IgD-negative memory B cell (primary cell): ENCODE results near the gene ISYNA1. TPM values are rescaled to one million over a fixed set of nuclear protein-coding genes. Genes with fewer than 3 reads are reported as not detected.
A peak's percentile ranks its signal among the peaks of the same experiment; 100 is the strongest.

Source experiments
- H3K27ac Mint-ChIP-seq, 3 donors: one replicate each; pipeline ENCODE4 v1.8.0; 2020 to 2022; ENCODE audit warnings: mild to moderate bottlenecking in 3 of 3, mixed read lengths in 3 of 3, moderate library complexity in 1 of 3
- H3K27me3 Mint-ChIP-seq: one replicate; pipeline ENCODE4 v1.8.0; 2021; ENCODE audit warnings: mixed read lengths
- H3K36me3 Mint-ChIP-seq: one replicate; pipeline ENCODE4 v1.8.0; 2020; ENCODE audit warnings: mild to moderate bottlenecking, mixed read lengths
- H3K4me1 Mint-ChIP-seq, 3 donors: one replicate each; pipeline ENCODE4 v1.8.0; 2020 to 2022; ENCODE audit warnings: mixed read lengths in 3 of 3, mild to moderate bottlenecking in 1 of 3
- H3K4me3 Mint-ChIP-seq, 4 donors: one replicate each; pipeline ENCODE4 v1.8.0; 2020 to 2022; ENCODE audit warnings: mild to moderate bottlenecking in 4 of 4, mixed read lengths in 4 of 4, moderate library complexity in 3 of 4
- H3K9me3 Mint-ChIP-seq, 3 donors: one replicate each; pipeline ENCODE4 v1.8.0; 2020 to 2021; ENCODE audit warnings: mixed read lengths in 3 of 3, mild to moderate bottlenecking in 1 of 3
- polyA plus RNA-seq: library from polyadenylated mRNA; unstranded; fragments of 300-500 nt; fragmentation: Illumina TruSeq; gene quantifications from one replicate; pipeline ENCODE4 v1.2.3, GENCODE V29; 2021

ISYNA1 gene
- polyA plus RNA-seq, 1 donor from 2014 or later: 17.2 TPM

DNA sequence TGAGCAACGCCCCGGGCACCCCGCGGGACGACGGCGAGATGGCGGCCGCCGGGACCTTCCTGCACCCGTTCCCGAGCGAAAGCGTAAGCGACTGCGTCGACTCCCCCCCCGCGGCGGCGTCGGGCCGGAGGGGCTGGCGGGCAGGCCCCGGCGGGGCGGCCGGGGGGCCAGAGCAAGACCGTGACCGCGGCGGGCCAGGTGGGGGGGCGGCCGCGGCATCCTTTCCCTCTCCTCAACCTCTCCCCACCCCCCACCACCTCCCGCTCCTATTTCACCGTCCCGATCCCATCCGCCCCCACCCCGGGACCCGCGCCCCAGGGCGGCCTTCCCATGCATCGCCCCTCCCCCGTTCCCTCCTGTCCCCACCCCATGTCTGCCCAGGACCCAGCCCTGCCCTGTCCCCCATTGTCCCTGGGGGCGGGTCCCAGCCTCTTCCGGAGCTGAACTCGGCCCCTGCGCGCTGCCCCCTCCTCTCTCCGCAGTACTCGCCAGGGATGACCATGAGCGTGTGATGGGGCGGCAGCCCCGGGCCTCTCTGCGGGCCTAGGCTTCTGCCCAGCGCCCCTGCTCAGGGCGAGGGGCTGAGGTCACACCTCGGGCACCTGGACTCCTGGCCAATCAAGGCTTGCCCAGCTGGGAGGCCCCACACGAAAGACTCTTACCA lies 4.1 kb downstream of the ISYNA1 start:
- Mint-ChIP-seq H3K9me3 (no peaks in the 10 kb centered on the region), H3K27ac (peak overlapping the region; percentile 46 to 85 (median 84)), H3K4me3 (peak overlapping the region; percentile 77 to 89 (median 85)), H3K36me3 (no peaks in the 10 kb centered on the region), H3K27me3 (no peaks in the 10 kb centered on the region), H3K4me1 (peaks cover 0 to 8% (median 6%) of the 10 kb centered on the region in 3 donors)

DNA sequence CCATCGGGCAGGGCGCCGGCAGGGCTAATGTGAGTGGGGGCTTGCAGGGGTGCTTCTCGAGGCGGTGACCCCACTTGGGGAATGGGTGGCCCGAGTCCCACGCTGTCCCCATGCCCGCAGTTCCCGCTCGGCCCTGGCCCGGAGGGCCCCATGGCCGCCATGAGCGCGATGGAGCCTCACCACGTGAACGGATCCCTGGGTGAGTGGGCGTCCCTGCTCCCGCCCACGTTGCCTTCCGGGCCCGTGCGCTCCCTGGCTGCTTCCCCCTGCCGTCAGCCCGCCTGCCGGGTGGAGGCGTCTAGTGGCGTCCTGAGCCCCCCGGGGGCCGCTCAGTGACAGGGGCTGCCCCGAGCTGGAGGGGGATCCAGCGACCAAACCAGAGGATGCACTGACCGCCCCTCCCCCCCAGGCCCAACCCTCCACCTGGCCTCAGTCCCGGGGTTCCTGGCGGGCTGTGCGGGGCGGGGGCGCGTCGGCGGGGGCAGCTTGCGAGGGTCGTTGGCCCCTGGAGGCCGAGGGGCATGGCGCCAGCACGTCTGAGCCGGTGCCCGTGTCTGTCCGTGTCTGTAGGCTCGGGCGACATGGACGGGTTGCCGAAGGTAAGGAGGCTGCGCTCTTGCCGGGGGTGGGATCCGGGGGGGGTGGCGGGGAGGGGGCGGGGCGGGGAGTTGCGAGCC lies 4.8 kb downstream of the ISYNA1 start:
- Mint-ChIP-seq H3K27me3 (no peaks in the 10 kb centered on the region), H3K36me3 (no peaks in the 10 kb centered on the region), H3K4me1 (peaks cover 0 to 8% (median 7%) of the 10 kb centered on the region in 3 donors), H3K4me3 (peak overlapping the region; percentile 74 to 87 (median 83)), H3K9me3 (no peaks in the 10 kb centered on the region), H3K27ac (peak overlapping the region in 2 of 3 donors; percentile 89)

DNA sequence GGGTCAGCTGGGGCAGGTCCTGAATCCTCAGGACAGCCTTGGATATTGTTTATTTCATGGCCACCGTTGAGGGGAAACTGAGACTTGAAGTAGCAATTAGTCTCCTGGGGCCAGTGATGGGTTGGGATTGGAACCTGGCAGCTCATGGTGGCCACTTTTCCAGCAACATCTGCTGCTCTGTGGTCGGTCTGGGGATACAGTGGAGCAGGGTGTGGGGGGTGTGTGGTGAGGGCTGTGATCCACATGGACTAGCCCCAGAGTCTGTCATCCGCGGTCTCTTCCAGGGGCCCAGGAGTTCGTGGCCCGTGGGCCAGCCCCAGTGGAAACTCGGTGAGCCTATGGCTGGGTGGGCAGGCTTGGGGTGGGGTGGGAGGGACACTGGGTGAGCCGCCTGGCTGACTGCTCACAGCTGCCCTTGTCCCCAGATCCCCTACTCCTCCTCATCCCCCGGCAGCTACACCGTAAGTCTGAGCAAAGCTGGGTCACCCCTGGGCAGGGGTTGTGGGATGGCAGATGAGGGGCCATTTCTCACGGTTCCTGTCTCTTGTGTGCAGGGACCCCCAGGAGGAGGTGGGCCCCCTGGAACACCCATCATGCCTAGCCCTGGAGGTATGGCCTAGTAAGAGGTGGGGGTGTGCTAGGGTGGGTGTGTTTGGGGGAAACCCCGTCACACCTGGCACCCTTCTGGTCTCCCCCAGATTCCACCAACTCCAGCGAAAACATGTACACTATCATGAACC lies 5.5 kb downstream of the ISYNA1 start:
- H3K4me1 Mint-ChIP-seq: peaks cover 0 to 8% (median 7%) of the 10 kb centered on the region in 3 donors
- peak overlapping the region in 2 of 3 donors; percentile 89 for H3K27ac Mint-ChIP-seq
- H3K27me3 Mint-ChIP-seq: no peaks in the 10 kb centered on the region
- peak overlapping the region; percentile 74 to 89 (median 84) for H3K4me3 Mint-ChIP-seq
- no peaks in the 10 kb centered on the region for H3K9me3 Mint-ChIP-seq
- H3K36me3 Mint-ChIP-seq: no peaks in the 10 kb centered on the region

DNA sequence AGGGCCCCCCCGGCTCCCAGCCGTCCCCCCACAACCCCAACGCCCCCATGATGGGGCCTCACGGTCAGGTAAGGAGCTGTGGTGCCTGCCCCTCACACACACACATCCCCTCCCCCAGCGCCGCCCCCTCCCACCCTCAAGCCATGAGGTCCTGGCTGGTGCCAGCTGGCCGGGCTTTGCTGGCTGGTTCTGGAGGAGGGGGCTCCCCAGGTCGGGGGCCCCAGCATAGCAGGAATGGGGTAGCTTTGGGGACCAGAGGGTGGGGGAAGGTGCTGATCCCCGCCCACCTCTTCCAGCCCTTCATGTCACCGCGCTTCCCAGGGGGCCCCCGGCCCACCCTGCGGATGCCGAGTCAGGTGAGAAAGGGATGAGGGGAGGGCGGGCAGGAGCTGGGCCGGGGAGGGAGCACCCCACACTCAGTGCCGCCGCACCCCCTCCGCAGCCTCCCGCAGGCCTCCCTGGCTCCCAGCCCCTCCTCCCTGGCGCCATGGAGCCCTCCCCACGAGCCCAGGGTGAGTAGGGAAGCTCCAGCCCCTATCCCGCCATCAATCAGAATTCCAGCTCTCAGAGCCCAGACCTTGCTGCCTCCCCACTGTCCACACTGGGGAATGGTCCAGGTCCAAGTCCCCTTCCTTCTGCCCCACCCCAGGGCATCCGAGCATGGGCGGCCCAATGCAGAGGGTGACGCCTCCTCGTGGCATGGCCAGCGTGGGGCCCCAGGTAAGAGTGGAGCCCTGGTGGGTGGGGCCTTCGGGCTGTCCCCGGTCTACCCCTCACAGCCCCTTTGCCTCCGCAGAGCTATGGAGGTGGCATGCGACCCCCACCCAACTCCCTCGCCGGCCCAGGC lies 6.4 kb downstream of the ISYNA1 start:
- Mint-ChIP-seq H3K4me1 (peaks cover 0 to 8% (median 7%) of the 10 kb centered on the region in 3 donors), H3K27me3 (no peaks in the 10 kb centered on the region), H3K36me3 (no peaks in the 10 kb centered on the region), H3K4me3 (peak overlapping the region in 2 of 4 donors; percentile 20 to 89), H3K9me3 (no peaks in the 10 kb centered on the region), H3K27ac (peak overlapping the region in 1 of 3 donors; percentile 89)

DNA sequence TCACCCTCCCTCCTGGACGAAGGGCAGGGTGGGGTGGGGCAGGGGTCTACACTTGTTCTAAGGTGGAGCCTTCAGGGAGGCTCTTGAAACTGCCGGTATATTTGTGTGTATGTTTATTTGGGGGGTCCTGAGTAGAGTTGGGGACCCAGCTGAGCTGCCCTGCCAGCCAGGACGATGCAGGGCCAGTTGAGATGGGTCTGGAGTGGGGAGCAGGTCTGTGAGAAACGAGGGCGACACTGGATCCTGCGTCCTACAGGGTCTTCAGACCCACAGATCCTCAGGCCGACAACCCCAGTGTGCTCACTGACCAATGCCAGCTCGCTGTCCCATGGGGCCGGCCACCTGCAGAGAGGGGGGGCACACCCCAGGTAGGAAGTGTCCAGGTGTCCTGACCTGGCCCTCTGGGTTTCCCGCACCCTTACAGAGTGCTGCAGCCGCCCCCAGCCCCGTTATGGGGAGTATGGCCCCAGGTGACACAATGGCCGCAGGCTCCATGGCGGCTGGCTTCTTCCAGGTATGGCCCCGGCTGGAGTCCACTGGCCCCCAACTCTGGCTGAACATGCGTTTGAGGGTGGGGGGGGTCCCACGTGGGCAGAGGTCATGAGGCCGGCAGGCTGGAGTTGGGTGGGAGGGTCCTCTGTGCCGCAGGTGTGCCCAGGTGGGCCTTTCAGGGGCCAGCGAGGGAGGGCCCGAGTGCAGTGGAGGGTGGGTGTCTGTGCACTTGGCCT lies 7.4 kb downstream of the ISYNA1 start:
- Mint-ChIP-seq H3K4me3 (peak overlapping the region in 3 of 4 donors; percentile 35 to 80 (median 60)), H3K9me3 (no peaks in the 10 kb centered on the region), H3K36me3 (no peaks in the 10 kb centered on the region), H3K4me1 (peaks cover 0 to 10% (median 7%) of the 10 kb centered on the region in 3 donors), H3K27ac (peak overlapping the region in 2 of 3 donors; percentile 71 to 97), H3K27me3 (no peaks in the 10 kb centered on the region)

DNA sequence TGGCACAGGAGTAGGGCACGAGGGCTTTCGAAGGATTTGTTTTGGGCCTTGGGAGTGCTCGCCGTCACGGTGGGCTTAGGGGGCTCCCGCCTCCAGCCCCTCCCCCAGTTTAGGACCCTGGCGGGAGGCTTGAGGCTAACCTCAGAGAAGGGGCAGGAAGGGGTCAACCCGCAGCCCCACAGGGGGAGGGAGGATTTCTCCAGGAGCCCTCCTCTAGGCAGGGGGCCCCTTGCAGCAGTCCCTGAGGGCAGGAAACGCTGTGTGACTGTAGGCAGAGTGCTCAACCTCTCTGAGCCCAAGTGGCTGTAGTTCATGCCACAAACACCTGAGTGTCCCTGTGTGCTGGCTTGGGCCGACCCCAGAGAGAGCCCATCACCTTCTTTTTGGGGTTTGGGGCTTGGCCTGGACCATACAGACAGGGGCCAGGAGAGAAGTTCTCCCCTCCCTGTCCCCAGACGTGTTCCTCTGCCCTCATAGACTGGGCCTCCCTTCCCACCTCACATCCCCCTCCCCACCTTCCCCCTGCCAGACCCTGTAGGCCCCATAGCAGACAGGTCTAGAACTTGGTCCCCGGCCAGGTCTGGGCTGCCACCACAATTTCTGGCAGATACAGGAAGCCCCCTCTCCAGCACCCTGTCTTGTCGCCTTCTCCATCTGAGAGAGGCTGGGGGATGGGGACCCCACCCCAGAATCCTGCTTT lies 8.1 kb downstream of the ISYNA1 start:
- Mint-ChIP-seq H3K4me3 (peak overlapping the region; percentile 67 to 85 (median 80)), H3K27me3 (no peaks in the 10 kb centered on the region), H3K4me1 (peaks cover 0 to 10% (median 7%) of the 10 kb centered on the region in 3 donors), H3K9me3 (no peaks in the 10 kb centered on the region), H3K36me3 (no peaks in the 10 kb centered on the region), H3K27ac (peak overlapping the region; percentile 80 to 97 (median 87))

DNA sequence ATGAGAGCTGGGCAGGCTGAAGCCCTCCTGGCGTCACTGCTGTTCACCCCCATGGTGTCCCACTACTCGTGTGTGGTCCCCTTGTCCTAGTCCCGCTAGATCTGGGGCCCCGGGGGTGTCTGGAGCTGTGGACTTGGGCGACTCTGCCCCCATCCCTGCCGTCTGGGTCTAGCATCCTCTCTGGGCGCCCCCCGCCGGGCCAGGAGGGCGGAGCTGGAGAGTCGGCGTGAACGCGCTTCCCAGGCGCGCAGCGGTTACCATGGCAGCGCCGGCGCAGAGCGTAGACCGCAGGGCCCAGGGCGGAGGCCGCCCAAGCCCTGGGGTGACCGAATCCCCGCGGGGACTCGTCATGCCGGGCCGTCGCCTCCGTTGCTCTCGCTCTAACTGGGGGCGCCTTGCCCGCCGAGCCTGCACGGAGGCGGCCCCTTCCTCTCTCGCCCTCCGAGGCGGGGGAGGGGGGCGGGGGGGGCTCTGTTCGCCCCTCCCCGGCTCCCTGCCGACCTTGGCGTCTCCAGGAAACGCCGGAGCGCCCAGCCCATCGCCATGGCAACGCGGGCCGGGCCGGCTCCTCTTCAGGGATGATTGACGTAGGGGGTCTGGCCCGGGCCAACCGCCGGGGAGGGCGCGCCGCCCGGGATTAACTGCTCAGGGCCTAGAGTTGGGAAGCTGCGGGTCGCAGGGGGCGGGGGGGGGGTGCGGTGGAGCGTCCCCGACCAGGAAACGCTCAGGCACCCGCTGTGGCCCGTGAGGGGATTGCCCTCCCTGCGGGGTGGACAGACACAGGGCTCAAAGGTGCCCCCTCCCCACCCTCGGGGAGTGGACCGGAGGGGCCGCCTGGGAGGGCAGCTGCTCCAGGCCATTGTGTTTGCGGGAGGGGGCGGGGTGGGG lies 8.9 kb downstream of the ISYNA1 start:
- no peaks in the 10 kb centered on the region for H3K36me3 Mint-ChIP-seq
- peak overlapping the region; percentile 52 to 81 (median 78) for H3K4me3 Mint-ChIP-seq
- H3K27me3 Mint-ChIP-seq: no peaks in the 10 kb centered on the region
- H3K27ac Mint-ChIP-seq: peak overlapping the region; percentile 88 to 97 (median 93)
- no peaks in the 10 kb centered on the region for H3K9me3 Mint-ChIP-seq
- H3K4me1 Mint-ChIP-seq: peaks cover 1 to 11% (median 5%) of the 10 kb centered on the region in 3 donors

DNA sequence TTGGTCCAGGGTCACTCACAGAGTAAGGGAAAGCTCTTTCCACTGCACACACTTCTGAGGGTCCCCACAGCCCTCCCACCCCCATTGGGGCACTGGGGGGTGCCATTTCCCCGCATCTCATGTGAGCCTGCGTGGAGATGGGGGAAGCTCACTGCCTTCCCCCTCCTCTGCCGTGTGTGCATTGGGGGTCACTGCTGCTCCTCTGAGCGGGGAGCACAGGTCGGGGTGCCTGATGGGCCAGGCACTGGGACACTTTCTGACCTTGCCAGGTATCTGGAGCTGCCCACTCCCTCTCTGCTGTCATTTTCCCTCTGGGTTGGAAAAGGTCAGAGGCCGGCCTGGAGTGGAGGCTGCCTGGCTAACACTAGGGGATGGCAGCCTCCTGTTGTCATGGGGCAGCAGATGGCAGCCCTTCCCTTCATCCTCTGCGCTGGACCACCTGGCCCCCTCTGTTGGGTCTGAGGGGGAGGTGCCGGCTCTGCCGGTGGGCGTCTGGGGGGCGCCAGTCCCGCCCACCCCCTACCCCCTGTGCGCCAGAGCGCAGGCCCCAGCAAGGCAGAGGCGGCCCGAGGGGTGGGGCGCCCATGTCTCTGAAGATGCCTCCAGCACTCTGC lies 9.7 kb downstream of the ISYNA1 start:
- Mint-ChIP-seq H3K9me3 (no peaks in the 10 kb centered on the region), H3K36me3 (no peaks in the 10 kb centered on the region), H3K4me1 (peaks cover 4 to 11% (median 6%) of the 10 kb centered on the region in 3 donors), H3K4me3 (peak overlapping the region in 3 of 4 donors; percentile 58 to 80 (median 78)), H3K27ac (peak overlapping the region; percentile 88 to 97 (median 93)), H3K27me3 (no peaks in the 10 kb centered on the region)

DNA sequence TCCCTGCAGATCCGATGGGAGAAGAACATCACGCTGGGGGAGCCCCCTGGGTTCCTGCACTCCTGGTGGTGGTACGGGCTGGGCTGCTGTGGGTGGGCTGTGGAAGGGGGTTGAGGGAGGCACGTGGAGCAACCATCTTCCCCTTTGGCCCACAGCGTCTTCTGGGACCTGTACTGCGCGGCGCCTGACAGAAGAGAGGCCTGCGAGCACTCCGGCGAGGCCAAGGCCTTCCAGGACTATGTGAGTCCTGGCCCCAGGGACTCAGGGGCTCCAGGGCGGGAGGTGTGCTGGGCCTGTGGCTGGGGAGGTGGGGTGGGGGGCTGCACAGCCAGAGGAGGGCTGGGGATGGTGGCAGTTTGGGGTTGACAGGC lies 10.2 kb downstream of the ISYNA1 start:
- H3K27me3 Mint-ChIP-seq: no peaks in the 10 kb centered on the region
- peak overlapping the region; percentile 46 to 93 (median 73) for H3K27ac Mint-ChIP-seq
- no peaks in the 10 kb centered on the region for H3K36me3 Mint-ChIP-seq
- peak overlapping the region in 1 of 4 donors; percentile 26 for H3K4me3 Mint-ChIP-seq
- peaks cover 10 to 16% (median 11%) of the 10 kb centered on the region in 3 donors for H3K4me1 Mint-ChIP-seq
- H3K9me3 Mint-ChIP-seq: no peaks in the 10 kb centered on the region

DNA sequence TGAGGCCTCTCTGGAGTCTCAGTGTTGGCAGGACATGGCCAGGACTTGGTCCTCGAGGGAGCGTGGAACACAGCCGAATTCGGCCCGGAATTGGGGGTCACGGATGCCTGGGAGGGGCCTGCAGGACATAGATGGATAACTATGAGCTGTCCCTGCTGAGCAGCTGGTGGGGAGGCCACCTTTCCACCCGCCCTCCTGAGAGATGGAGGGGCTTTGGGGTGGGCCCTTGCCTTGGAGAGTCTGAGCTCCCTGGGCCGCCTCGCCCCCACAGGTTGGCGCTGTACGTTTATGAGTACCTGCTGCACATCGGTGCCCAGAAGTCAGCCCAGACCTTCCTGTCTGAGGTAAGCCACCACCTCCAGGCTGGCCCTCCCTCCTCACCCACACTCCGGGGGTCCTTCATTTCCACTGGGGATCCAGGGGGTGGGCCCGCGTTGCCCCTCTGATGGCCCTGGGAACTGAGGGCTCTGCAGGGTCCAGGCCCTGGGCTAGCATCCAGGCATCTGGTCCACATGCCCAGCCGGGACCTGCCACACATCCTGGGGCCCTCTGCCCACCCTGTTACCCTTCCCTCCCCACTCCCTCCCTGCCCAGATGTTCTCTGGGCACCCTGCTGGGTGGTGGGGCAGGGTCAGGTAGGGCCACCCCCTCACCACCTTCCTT lies 10.7 kb downstream of the ISYNA1 start:
- Mint-ChIP-seq H3K27me3 (no peaks in the 10 kb centered on the region), H3K4me3 (peak overlapping the region in 1 of 4 donors; percentile 26), H3K4me1 (peaks cover 12 to 20% (median 15%) of the 10 kb centered on the region in 3 donors), H3K9me3 (no peaks in the 10 kb centered on the region), H3K27ac (peak overlapping the region; percentile 46 to 93 (median 73)), H3K36me3 (no peaks in the 10 kb centered on the region)

DNA sequence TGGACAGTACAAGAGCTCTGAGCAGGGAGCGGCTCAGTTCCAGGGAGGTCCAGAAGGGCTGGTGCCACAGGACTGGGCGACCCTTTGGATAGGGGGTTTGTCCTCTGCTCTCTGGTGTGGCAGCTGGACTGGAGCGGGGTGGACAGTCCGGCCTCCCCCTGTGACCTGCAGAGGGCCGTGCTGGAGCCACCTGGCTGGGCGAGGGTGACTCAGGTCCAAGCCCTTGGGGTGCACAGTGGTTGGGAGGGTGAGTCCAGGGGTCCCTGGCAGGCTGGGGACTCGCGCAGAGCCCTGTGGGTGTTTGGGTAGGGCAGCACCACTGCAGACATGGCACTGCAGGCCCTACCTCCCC lies 11.5 kb downstream of the ISYNA1 start:
- H3K27ac Mint-ChIP-seq: peak overlapping the region in 1 of 3 donors; percentile 73
- peak overlapping the region in 1 of 4 donors; percentile 21 for H3K4me3 Mint-ChIP-seq
- peaks cover 16 to 21% (median 21%) of the 10 kb centered on the region in 3 donors for H3K4me1 Mint-ChIP-seq
- no peaks in the 10 kb centered on the region for H3K9me3 Mint-ChIP-seq
- no peaks in the 10 kb centered on the region for H3K36me3 Mint-ChIP-seq
- no peaks in the 10 kb centered on the region for H3K27me3 Mint-ChIP-seq
